Hippocampal formation (tissue), 2 donors: ENCODE results near the gene POFUT2.
A peak's percentile ranks its signal among the peaks of the same experiment; 100 is the strongest.

Experiments used
- DNase-seq, 2 donors: peaks; one replicate each; lab custom pipeline; 2025; lab: John Stamatoyannopoulos, UW

Gene POFUT2

DNA sequence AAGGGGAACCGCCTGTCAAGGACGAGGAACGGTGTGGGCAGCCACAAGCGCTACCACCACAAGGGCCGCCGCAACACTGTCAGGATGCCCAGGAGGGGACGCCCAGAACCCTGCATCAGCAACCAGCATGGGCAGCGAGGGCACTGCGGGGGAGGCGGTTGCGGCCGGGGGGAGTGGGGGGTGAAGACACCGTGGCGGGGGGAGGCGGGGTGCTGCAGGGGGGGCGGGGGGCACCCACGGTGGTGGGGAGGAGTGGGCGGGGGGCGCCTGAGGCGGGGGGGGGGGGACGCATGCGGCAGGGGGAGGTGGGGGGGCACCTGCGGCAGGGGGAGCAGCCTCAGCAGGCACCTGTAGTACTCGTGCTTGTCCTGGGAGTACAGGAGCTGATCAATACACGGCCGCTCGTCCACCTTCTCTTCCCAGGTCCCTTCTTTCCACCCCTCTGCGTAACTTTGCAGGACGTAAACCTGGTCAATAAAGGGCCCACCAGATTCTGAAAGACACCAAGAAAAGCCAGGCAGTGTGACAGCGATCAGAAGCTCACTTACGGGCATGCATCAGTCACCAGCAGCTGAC is 4.6 kb downstream of the POFUT2 start:
- DNase-seq, result no peak

DNA sequence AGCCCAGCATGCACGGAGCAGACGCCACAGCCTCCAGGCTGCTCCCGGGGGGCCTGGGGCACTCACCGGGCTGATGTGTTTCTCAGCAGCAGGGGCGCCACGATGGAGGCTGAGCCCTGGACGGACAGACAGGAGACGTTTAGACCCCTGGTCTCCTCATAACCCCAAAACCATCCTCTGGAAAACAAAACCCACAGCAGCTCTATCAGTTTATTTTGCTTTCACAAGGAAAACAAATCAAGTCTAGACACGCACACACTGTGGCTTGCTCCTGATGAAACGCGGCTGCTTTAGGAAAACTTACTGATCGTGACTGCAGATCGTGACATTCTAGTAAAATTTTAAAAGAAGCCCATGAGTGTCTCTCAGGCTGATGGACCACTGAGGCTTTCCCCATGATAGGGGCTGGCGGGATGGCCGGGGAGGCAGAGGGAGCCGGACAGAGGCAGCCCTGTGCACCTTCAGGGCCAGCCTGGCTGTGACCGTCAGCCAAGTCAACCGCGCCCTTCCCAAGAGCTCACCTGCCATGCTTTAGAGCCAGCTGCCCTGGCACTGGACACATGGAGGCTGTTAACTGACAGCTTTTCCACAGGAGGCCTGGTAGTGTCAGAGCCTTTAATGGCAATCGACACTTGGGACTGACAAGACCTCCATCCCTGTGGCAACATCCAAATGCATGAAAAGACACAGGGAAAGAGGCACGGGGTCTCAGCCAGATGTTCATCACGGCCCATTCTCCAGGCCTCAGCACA is 5.2 kb downstream of the POFUT2 start:
- no peak for DNase-seq

DNA sequence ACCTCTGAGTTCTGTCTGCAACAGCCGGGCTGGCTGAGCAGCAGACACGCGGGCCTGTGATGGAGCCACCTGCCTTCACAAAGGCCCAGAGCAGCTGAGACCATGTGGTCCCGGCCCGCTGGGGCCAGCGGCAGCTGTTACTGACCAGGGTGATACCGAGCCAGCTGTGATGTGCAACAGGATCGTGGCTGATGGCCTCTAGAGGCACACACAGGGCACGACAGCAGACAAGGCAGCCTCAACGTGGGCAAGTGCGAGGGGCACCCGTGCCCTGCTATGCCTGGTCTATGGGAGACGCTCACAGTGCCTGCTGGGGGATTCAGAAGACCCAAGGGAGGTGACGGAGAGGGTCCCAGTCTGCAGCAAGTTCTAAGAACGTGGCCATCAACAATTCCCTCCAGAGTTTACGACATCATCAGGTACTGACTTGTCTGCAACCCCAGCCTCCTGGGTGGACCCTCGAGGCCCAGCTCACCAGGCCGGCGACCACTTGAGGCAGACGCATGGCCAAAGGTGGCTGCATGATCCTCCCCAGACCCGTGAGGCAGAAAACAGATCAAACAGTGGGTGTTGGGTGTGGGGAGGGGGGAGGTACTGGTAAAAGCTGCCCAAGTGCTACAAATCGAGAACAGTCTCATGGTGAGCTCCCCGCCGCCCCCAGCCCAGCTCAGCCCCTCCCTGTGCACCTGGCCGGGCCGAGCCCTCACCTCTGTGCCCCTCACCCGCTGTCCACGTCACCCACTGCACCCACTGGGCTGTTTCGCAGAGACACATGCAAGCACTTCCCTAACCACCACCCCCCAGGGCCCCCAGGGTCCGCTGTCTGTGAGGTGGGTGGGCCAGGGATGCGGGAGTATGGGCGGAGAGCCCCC is 6.0 kb downstream of the POFUT2 start:
- DNase-seq, result peak; percentile 6 to 27

DNA sequence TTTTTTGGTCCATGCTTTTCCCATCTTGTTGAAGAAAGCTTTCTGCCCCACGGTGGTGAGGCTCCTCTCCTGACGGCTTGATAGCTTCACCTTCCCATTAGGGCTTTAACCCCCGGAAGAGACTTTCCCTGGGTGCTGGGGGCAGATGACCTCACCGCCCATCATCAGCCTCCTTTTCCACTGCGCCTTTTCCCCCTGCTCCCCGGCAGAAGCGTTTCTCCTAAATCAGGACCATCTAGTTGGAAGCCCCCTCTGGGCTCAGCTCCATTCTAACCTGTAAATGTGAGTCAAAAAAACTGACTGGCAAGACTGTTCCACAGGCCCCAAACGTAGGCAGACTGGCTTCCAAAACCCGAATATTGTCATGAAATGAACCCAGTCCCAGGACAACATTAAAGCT is 6.7 kb downstream of the POFUT2 start:
- DNase-seq, result no peak

DNA sequence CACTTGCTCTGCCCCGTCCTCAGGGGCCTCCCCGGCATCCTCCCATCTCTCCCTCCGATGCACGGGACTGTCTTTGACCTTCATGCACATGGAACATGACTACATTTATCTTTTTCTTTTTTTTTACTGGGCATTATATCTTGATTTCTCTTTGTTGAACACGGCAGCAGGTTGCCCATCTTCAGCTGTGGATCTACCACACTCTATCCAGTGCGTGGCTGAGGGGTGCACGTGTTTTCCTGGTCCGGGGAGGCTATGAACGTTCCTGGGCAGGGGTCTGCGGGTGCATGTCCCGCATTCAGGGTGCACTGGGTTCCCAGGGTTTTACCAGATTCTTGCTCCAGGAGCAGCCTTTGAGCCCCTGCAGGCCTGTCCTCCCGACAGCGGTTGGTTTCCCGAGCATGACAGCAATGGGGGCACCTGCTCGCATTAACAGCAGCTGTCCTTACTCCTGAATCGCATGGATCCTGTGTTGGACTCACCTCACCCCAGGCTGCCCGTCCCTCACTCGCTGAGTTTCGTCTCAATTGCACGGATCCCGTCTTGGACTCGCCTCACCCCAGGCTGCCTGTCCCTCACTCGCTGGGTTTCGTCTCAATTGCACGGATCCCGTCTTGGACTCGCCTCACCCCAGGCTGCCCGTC is 7.4 kb downstream of the POFUT2 start:
- no peak for DNase-seq

DNA sequence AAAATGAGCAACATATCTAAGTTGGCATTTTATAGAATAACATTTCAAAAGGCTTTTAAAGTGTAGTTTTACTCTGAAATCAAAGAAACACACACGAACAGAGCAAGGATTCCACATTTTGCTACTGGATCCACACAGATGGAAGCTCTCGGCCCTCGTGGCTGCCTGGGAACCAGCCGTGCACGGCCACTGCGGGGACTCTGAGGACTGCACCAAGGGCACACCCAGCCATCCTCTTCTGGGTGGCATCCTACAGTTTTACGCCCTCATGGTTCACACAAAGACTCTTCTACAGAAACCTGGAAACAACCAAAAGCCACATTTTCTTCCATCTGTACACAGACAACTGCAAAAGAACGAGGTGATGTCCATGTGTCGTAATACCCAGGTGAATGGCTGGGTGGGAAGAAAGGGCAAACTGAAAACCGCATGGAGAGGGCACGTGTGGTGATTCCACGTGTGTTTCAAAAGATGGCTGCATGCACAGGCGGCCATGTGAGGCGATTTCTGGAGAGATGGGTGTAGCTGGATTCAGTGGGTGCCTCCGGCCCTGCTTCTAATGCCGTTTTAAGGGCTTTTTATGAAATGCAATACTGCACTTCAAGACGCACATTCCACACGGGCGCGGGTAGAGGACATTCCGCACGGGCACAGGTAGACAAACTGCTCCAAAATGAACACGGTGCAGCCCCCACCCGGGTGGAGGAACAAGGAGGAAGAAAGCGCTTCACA is 8.1 kb downstream of the POFUT2 start:
- no peak for DNase-seq

DNA sequence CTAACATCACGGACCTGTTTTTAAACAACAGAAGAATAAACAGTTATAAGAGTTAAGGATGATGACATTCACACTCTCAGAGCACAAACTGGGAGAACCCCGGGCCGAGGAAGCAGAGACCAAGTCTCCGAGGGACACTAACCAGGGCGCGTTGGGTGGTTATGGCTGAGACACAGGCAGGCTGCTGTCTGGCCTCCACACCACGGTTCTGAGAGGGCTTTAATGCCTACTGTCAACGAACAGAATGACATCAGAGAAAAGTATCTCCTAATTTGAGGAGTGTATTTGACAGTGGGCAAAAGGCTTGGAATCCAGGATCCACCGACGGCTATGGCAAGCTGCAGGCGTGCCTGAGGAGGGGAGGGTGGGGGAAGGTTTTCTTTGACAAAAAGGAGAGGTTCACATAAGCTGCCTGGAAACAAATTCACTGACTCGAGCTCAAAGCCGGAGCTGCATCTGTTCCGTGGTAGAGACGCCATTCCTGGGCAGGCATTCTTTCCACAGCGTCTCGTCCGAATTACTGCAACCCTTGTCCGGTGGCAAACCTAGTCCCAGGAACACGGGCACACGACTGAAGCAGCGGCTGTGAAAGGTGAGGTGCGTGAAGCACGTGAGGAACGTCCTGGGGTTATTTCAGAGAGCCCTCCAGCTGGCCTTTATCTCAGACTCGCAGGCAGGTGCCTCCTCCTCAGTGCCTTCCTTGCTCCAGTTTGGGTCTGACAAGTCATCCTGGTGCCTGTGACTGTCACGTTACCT is 9.4 kb downstream of the POFUT2 start:
- no peak for DNase-seq

DNA sequence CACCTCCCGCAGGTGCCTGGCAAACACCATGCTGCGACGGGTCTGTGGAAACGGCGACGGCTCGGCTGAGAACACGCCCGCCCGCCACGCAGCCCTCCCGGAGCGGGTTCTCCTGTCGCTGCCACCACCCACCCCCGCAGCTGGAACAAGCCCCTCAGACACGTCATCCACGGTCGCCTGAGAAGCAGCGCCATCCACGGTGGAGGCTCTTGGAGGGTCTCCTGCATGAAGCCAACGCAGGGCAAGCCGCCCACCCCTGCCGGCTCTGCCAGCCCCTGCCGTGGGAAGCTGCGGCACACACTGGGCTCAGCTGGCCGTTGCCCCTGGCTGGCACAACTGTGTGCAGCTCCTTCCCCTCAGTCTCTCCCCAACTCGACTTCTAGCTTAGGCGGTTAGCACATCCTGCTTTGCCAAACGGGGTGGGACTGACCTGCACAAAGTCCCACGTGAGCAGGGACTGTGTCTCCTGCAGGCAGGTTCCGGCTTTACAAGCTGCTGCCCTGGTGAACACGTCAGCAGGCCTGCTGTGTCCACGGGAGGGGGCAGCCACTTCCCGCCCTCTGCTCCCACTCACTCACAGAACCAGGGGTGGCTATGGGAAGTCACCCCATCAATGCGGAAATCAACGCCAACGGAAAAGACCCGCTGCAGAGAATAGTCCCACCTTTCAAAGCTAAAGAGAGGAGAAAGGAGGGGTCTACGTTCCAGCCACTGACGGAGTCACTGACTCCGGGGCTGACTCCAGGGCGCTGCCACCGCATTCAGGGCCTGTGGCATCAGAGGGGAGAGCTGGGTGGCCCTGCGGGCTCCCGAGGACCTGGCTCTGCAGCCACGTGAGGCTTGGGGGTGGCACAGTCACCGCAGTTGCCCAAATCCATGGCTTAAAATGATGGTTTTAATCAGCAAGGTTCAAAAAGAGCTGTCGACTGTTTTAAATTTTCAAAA is 10.3 kb downstream of the POFUT2 start:
- DNase-seq, result no peak

DNA sequence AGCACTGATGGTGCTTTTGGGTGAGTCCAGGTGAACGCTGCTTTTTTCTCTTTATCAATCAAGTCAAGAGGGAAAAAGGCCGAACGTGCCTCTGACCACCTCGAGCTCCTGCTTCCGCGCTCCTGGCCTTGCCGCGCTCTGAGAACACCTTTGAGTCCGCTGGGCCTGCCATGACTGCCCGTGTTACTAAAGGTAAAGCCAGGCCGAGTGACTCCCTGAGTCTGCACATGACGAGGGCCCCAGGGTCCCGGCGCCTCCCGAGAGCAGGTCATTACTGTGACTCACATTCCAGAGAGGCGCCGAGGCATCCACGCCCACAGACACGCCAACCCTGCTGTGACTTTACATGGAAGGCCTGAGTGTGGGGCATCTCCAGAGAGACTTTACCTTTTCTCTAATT is 11.1 kb downstream of the POFUT2 start:
- DNase-seq, result no peak

DNA sequence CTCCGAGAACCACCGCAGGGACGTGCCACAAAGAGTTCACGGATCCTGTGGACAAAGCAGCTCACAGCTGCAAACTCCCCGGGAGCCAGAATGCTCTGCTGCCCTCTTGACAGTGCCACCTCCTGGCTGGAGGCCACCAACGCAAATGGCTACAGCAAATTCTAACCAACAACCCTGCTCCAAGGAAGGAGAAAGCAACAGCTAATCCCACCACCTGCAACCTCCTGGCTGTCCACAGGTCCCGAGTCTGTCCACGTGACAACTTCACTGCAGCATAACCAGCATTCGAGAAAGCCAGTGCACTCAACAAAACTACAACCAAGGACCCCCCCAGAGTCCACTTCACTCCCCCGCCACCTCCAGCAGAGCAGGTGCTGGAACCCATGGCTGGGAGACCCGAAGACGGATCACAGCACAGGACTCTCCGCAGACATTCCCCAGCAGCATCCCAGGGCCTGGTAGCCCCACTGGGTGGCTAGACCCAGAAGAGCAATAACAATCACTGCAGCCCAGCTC is 17.3 kb downstream of the POFUT2 start:
- DNase-seq, result no peak

DNA sequence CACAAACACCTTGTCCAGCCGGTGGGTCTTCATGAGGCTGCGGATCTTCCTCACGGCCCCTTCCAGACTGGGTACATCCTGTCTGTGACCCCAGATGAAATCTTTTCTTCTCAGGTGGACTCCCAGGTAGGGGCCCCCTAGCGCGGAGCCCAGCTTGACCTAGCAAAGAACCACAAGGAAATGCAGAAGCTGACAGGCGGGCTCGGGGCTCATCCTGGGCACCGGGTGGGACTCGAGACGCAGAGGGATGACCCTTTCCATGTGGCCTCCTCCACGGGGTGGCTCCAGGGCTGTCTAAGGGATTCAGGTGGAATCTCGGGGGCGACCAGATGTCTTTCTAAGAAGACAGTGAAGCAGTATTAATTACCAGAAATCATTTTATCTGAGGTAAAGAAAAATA is 17.8 kb downstream of the POFUT2 start:
- no peak for DNase-seq

DNA sequence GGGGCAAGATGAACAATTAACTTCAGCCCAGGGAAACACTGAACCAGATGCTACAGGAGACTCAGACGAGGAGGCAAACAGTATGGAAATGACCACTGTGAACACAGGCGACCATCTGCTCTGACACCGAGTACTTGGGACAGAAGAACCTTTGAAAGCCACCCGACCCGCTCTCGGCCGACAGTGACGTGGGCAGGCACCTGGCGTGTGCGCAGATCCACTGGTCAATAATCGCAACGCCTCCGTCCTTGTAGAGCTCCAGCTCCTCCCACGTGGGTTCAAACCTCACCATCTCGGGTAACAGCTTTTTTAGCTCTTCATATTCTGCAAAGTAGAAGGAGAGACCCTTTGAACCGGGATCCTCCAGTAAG is 20.3 kb downstream of the POFUT2 start:
- no peak for DNase-seq

DNA sequence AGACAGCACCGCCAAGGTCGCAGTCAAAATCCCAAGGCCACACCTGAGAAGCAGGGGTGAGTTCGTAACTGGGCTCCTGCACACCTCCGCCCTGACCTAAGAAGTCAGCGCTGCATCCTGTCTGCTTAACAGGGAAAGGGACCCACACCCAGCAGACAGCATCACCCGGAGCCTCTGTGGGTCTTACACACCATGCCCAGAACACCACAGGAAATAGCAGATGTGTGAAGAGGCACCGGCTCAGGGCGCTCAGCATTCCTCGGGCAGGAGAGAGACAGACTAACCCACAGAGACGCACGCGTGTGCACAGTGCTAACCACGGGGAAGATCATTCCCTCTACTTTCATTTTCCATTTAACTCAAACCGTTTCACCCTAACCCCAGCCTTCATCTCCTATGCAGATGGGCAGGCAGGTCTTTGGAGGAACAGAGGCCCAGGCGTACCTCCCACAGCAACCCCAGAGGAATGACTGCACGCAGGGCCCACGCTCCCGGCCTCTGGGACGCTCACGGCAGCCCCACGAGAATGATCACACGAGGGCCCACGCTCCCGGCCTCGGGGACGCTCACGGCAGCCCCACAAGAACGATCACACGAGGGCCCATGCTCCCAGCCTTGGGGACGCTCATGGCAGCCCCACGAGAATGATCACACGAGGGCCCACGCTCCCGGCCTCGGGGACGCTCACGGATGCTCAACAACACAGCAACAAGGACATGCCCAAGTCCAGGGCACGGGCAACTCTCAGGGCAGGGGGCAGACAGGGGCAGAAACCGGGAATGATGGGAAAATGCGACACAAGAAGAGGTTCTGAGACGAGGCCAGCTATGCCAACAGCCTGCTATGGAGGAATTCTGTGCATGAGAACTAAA is 20.9 kb downstream of the POFUT2 start:
- no peak for DNase-seq

DNA sequence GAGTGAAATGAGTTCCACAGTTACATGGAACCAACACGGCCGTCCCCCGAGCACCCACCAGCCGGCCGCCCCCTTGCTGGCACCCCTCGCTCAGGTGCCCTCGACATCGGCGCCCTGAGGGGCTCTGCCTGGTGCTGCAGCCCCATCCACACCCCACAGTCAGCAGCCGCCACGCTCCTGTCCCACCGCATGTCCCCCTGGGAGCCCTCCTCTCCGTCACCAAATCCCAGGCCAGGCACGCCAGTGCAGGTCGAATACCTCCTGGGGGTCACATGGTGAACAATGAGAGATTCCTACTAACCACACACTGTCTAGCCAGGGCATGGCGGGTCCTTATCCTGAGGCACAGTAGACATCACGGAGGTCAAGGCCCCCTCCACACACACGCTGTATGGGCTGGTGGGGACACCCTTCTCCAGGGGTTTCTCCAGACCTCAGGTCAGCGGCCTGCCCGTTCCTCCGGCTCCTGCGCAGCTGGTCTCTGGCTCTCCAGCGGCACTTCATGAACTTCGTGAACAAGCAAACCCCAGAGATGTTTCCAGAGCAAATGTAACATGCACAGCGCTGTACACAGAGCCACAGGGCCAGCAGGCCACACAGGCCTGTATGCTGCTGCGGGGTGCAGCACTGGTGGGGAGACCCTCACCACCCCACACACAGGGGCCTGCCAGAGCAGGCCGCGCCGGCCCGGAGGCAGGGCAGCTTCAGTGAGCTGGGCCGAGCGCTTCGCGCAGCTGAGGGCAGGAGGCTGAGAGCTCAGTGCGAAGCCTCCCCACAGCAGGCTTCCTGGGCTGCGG is 21.8 kb downstream of the POFUT2 start:
- no peak for DNase-seq

DNA sequence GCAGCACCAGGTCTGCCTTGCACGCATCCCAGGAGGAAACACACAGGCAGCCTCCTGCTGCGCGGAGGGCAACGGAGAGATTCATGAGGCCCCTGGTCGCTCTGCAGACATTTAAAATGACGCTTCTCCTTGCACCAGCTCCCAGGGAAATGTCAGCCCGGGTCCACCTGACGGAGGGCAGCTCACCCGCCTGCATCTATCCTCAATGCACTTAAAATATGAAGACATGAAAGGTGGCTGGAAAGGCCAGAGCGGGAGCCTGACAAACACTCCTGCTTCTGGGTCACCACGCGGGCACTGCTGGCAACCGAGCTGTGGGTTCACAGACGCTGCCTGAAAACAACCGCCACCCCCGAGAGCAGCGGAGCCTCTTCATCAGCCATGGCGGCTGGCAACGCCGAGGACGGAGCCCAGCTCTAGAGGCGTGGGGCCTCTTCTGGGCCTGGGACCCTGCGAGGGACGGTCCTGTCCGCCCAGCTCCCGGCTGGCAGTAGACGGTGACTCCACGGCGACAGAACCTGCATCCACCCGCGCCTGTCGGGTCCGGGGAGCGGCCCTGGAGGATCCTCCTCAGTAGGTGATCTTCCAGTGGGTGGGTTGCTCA is 22.7 kb downstream of the POFUT2 start:
- DNase-seq, result no peak

DNA sequence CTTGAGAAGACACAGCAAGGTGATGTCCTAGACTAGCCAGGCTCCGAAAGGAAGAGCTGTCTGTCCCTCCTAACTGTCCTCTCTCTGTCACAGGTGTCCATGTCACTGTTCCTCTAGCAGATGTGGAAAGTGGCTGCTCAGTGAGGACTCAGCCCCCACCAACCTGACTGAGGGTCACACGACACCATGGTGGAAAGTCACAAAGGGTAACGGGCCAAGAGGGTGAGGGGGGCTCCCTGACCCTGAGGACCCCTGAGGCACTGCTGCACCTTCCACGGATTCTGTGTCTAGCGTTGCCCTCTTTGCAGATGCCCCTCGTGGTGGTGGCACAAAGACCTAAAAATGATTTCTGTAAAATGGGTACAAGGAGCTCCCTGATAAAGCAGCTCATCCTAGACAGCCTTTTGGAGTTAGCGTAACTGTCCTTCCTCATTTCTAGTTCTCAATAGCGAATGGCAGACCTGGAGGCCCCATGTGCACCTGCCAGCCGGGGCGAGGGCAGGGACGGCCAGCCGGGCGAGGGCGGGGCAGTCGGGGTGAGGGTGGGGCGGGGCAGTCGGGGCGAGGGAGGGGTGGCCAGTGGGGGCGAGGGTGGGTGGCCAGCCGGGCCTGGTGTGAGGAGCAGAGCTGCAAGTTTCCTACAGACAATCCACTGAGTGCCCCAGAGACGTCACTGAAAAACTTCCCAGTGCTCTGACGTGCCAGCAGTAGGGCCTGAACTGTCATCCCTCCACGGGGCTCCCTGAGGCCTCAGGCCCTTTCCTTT is 23.4 kb downstream of the POFUT2 start:
- no peak for DNase-seq

DNA sequence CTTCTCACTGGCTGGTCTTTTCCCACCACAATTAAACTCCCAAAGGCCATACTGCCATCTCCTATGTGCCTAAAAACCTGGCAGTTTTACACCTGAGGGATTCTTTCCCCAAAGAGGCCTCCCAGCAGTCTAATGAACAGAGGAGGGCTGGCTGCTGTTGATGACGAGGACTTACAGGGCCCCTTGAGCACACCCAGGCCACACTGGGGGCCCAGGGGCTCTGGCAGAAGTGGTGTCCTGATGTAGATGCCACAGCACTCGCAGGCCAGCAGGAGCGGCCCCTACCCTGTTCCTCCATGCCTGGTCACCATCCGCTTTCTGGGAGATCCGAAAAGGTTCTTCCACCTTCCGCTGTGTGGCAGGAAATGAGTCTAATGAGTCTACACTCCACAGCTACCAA is 24.2 kb downstream of the POFUT2 start:
- no peak for DNase-seq
